HG02840 (cell line): ENCODE data around the gene PM20D2.
A peak's percentile ranks its signal among the peaks of the same experiment; 100 is the strongest.
"Not testable (repeated sequence)": the region's sequence is repeated elsewhere in the genome, so short reads cannot be mapped to it uniquely, and the experiment has no call there.

ENCODE experiments used
- ATAC-seq: cut with Tn5 transposase; IDR thresholded peaks from one replicate; pipeline ENCODE4 v1.9.1; 2021; ENCODE audit warnings: mild to moderate bottlenecking, moderate library complexity, moderate number of reproducible peaks; ENCODE audit not compliant: unreplicated experiment, low FRiP score

PM20D2 gene, protein sequence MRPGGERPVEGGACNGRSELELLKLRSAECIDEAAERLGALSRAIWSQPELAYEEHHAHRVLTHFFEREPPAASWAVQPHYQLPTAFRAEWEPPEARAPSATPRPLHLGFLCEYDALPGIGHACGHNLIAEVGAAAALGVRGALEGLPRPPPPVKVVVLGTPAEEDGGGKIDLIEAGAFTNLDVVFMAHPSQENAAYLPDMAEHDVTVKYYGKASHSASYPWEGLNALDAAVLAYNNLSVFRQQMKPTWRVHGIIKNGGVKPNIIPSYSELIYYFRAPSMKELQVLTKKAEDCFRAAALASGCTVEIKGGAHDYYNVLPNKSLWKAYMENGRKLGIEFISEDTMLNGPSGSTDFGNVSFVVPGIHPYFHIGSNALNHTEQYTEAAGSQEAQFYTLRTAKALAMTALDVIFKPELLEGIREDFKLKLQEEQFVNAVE

DNA sequence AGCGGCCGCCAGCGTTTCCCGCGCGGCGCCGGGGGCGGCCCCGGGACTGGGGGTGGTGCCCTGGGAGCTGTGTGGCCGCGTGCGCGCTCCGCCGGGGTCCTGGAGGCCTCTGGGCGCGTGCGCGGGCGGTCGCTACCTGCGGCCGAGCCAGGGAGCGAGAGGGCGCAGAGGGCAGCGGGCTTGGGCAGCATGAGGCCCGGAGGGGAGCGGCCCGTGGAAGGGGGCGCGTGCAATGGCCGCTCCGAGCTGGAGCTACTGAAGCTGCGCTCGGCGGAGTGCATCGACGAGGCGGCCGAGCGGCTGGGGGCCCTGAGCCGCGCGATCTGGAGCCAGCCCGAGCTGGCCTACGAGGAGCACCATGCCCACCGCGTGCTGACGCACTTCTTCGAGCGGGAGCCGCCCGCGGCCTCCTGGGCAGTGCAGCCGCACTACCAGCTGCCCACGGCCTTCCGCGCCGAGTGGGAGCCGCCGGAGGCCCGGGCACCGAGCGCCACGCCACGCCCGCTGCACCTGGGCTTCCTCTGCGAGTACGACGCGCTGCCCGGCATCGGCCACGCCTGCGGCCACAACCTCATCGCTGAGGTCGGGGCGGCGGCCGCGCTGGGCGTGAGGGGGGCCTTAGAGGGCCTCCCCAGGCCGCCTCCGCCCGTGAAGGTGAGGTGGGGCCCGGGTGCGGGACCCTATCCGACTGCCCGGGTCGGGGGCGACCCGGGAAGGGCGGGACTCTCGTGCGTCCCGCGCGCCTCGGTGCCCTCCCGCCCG is at the start of gene PM20D2:
Gene PM20D2 (plus strand): TSS at position 100 of the 762 bp plus-strand sequence. CDS start 90 bp downstream, at position 190.
- ATAC-seq, result peak; percentile 40

DNA sequence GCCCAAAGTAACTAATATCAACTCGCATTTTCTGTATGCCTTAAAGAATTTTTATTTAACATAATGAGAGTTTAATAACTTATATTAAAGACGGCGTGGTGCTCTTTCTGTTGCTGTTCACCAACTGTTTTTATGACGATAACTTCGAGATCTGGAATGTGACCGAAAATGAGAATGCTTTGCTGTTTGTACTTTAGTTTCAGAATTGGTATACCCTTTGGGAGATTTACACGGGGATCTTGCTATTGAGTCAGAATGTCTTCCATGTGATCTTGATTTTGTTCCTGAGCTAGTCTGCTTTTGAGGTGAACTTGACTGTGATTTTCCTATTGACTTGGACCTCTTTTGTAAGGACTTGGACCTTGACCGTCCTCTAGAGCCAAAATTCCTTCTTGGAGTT is 47.4 kb upstream of the PM20D2 start:
- no peak for ATAC-seq

- ATAC-seq, result no peak
Observed at GRCh38 chr6:89100114-89100513, 45.7 kb upstream of the PM20D2 start.

DNA sequence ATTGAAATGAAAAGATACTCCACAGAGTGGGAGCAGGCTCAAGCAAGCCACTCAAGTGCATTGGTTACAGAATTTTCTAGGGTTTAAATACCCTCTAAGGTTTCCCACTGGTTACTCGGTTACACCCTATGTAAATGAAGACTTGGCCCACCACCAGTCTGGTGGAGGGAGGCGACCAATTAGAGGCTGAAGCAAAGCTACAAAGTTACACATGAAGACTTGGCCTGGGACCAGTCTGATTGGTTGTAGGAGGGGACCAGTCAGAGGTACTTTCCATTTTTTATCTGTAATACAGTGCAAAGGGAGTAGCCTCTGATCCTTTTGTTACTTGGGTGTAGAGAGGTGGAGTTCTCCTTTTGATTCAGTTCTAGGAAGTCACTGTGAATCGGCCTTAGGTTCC is 35.6 kb upstream of the PM20D2 start:
- no peak for ATAC-seq

- no peak for ATAC-seq
Observed at GRCh38 chr6:89111933-89112332, 33.9 kb upstream of the PM20D2 start.

DNA sequence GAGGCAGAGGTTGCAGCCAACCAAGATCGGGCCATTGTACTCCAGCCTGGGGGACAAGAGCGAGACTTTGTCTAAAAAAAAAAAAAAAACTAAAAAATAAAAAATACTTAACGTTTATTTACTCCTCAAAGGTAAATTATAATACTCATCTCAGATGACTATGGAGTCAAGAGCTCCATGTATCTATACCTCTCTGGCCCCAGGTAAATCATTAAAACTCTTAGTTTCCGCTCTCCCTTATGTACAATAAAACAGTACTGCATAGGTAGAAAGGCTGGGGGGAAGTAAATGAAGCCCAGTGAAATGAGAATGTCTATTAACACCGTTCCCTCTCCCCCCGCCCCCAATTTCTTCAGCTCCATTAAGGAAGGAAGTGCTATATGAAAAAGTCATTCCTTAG is 29.2 kb upstream of the PM20D2 start:
- no peak for ATAC-seq

- ATAC-seq, result peak; percentile 65
Observed at GRCh38 chr6:89117211-89118108, 28.4 kb upstream of the PM20D2 start, which contains the start of gene SRSF12. TSS of gene SRSF12 (minus strand) at chr6:89118071. CDS start at chr6:89117887, 184 bp downstream.

- no peak for ATAC-seq
Observed at GRCh38 chr6:89118931-89119330, 26.9 kb upstream of the PM20D2 start.

DNA sequence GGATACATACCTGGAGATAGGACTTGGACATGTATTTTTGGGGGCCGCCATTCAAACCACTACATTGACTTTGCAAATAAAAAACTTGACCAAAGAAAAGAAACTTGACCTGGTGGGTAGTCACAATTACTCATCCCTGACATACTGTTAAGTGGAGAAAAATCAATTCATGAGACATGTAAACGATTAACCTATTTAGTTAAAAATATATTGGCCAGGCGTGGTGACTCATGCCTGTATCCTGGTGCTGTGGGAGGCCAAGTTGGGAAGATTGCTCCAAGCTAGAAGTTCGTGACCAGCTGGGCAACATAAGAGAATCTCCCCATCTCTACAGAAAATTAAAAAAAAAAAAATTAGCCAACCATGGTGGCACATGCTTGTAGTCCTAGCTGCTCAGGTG is 25.5 kb upstream of the PM20D2 start:
- no peak for ATAC-seq

DNA sequence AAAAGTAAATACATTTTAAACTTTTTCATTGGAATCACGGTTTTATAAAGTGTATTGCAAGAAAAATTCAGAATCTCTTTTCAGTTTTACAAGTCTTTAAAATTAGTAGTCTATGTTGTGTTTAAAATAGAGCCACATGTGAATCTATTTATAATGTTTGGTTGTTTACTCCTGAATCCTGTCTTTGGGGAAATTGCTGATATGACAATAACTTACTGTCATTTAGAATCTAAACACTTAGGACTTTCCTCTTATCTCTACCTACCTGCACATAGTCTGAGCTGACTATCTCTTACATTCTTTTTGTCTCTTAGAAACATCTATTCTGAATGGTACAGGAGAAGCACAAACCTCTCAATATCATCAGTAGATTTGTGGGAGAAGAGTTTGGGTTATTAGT is 23.9 kb upstream of the PM20D2 start:
- no peak for ATAC-seq

DNA sequence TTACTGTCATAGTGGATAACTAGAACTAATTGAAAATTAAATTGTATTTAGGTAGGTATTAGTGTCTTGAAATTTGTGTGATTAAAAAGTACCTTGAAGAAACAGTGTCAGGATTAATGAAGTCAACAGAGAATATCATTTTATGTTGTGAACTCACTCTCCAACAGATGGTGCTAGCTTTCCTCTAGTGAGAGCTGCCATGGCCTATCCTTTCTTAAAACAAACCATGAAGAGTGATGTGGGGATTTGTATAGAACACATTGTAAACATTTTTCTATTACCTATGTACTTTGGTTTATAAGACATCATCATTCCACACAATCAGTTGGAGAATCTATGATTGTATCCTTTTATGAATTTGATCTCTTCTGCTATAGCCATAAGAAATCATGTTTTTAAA is 23.2 kb upstream of the PM20D2 start:
- no peak for ATAC-seq

- not testable (repeated sequence) for ATAC-seq
Observed at GRCh38 chr6:89128256-89128671, 17.6 kb upstream of the PM20D2 start.

GRCh38 chr6:89131599-89131998 is 14.3 kb upstream of the PM20D2 start:
- no peak for ATAC-seq

- ATAC-seq, result no peak
Observed at GRCh38 chr6:89132057-89132456, 13.8 kb upstream of the PM20D2 start.

- no peak for ATAC-seq
Observed at GRCh38 chr6:89133981-89134380, 11.9 kb upstream of the PM20D2 start.

DNA sequence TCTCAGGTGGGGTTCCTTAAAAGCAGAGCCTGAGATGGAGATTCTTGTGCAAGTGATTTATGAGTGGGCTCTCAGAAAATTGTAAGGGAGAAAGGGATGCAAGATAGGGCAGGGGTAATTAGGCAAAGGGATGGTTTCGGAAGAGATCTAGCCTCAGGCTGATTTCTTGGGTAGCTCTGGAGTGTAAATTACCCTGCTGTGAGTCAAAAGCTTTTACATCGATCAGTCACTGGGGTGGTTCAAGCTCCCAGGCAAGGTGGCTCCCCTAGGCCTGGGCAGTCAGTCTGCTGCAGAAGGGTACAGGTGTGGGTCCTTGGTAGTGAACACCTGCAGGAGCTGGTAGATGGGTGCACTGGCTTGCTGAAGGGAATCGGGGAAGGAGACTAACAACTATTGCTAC is 11.1 kb upstream of the PM20D2 start:
- no peak for ATAC-seq

DNA sequence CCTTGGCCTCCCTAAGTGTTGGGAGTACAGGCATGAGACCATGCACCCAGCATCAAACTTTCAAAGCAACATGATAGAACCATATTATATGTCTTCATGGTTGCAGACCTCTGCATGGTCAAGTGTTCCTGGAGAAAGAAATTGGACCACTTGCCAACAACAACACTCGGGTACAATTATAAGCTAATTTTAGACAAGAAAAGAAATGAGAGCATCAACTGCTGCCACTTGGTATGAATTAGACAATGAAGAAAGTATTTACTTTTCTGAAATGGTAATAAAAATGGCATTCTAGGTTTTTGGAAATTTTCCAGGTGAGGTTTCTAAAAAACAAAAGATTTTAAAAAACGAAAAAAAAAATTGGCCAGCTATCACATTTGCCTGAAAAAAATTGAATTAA is 7.7 kb upstream of the PM20D2 start:
- ATAC-seq, result no peak

DNA sequence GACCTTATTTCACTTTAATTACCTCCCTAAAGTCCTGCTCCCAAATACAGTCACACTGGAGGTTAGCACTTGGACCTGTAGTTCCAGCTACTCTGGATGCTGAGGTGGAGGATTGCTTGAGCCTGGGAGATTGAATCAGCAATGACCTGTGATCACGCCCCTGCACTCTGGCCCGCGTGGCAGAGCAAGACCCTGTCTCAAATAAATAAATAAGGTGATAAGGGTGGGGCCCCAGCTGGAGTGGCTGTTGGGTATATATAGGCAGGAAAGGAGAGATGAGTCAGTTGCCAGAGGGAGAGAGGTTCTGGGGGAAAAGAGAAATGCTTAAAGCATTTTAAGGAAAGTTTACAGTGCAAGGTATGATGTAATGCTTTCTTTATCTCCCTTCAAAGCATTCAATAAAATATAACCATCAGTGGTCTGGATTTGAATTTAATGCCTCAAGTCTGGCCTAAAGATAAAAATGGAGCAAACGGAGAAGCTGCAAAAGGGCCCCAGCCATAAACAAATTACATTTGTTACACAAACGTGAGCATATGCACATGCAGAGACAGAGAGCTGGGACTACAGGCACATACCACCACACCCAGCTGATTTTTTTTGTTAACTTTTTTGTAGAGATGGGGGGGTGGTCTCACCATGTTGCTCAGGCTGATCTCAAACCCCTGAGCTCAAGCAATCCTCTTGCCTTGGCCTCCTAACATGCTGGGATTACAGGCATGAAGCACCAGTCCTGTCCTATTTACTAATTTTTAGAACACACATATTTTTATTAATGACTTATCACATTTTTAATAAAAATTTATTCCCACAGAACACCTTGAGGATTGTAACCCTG is 6.1 kb upstream of the PM20D2 start:
- ATAC-seq, result no peak

DNA sequence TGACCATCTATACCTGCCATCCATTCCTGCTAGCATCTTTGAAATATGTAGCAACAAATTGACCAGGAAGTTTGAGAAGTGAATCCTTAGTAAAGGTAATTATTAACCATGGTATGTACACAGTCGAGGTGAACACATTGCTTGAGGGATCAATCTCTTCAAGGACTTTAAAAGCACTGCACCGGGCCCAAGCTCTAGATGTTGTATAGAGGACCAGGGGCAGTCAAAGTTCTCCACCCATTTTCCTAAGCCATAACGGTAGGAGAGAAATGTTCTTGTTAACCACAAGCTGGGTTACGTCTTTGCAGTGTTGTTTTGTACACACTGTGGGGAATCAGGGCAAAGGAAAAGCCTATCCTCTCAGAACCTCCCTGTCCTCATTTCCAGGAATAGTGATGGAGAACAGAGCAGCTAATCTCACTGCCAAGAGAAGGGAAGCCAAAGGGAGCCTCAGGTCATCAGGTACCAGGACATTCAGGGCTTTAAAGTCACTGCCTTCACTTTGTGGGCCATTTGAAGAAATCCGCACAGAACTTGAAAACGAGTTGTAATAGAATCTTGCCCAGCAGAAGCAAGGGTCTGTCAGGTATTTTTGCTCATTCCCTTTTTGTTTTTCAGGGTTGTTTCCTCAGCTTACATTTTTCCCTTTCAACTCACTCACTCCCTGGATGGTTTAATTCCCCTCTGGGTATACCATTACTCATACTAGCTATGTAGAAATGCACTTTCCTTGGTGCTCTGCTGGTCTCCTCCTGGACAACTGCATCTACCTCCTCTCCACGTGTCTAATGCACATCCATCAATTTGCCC is 5.3 kb upstream of the PM20D2 start:
- no peak for ATAC-seq
